K562 (cell line): Measurements from ENCODE around the gene RTF1. TPM values are rescaled to one million over a fixed set of nuclear protein-coding genes. Genes with fewer than 3 reads are reported as not detected.

Source experiments
- ATAC-seq: fragments of 200-7000 bp; cut with Tn5 transposase; 3 replicates; pipeline ENCODE4 v1.9.1; 2020; ENCODE audit warnings: moderate library complexity
- BruUV-seq: library from RNA; stranded (reverse); fragments of 400-500 nt; replicated peaks from 2 replicates; lab custom pipeline; 2021; lab: Mats Ljungman, UMichigan
- CTCF ChIA-PET: fragments of 300-600 bp; formaldehyde crosslinking; extraction: SDS; loops from one replicate; lab custom pipeline; 2021; ENCODE audit warnings: low intra/inter-chr PET ratio; lab: Yijun Ruan, JAX
- POLR2A ChIA-PET: fragments of 300-600, 350-650 bp; sonication (Branson Sonifier 250); formaldehyde crosslinking; extraction: SDS; loops from one replicate; lab custom pipeline; 2021; ENCODE audit warnings: antibody characterized with exemption, inconsistent platforms; lab: Yijun Ruan, JAX
- DNase-seq, 4 experiments: peaks; one replicate each; pipeline versions ENCODE4 v3.0.0 to v3.0.0-alpha.2; 2011 to 2018; ENCODE audit warnings: low spot score in 3 of 4, mixed read lengths in 3 of 4; ENCODE audit errors: extremely low read depth in 1 of 4
- FAIRE-seq: peaks from 2 replicates; lab custom pipeline; 2011; peaks lifted over from hg19 to GRCh38; lab: Jason Lieb, UNC
- H2AFZ ChIP-seq: 2 replicates; pipeline ENCODE4 v1.6.0; 2011; ENCODE audit warnings: low read depth, low read length, control low read depth, inconsistent platforms
- H3K27ac ChIP-seq: fragments of 200-600 bp; 3 replicates; pipeline ENCODE4 v1.8.0; 2011; ENCODE audit warnings: low read depth, mild to moderate bottlenecking, control low read depth, inconsistent platforms, low read length, moderate library complexity, mixed read lengths; ENCODE audit errors: extremely low read depth
- H3K27me3 ChIP-seq, 2 experiments: fragments of 300-600 bp in 1 of 2; 2 replicates in 1 of 2; 3 replicates in 1 of 2; pipeline versions ENCODE4 v1.6.0 to v1.8.0; 2011; ENCODE audit warnings: inconsistent platforms in 2 of 2, low read length in 2 of 2, mild to moderate bottlenecking in 1 of 2, mixed read lengths in 1 of 2, moderate library complexity in 1 of 2; ENCODE audit not compliant: control insufficient read depth in 2 of 2, insufficient read depth in 2 of 2
- H3K36me3 ChIP-seq: fragments of 300-600 bp; 3 replicates; pipeline ENCODE4 v1.8.0; 2011; ENCODE audit warnings: mild to moderate bottlenecking, low read length, inconsistent platforms; ENCODE audit not compliant: control insufficient read depth, insufficient read depth
- H3K4me1 ChIP-seq, 2 experiments: fragments of 200-600 bp in 1 of 2; replicated peaks in 1 of 2; 2 replicates in 1 of 2; 3 replicates in 1 of 2; pipeline versions ENCODE4 v1.5.1 to v1.8.0; 2011; ENCODE audit warnings: inconsistent platforms in 2 of 2, low read length in 2 of 2, mild to moderate bottlenecking in 1 of 2, mixed read lengths in 1 of 2, moderate library complexity in 1 of 2; ENCODE audit not compliant: control insufficient read depth in 2 of 2, insufficient read depth in 2 of 2
- H3K4me2 ChIP-seq: 2 replicates; pipeline ENCODE4 v1.6.1; 2011; ENCODE audit warnings: low read length, control low read depth, inconsistent platforms, mixed read lengths; ENCODE audit not compliant: insufficient read depth
- H3K4me3 ChIP-seq: fragments of 200-600 bp; sonication (generic), shearing (Covaris generic); 2 replicates; pipeline ENCODE4 v1.5.1; 2016; ENCODE audit warnings: control low read depth, inconsistent platforms
- H3K79me2 ChIP-seq: fragments of 200-600 bp; 3 replicates; pipeline ENCODE4 v1.8.0; 2011; ENCODE audit warnings: low read length, inconsistent platforms; ENCODE audit not compliant: control insufficient read depth, insufficient read depth
- H3K9ac ChIP-seq, 2 experiments: 2 replicates each; pipeline versions ENCODE4 v1.6.0 to v1.6.1; 2011; ENCODE audit warnings: low read depth in 2 of 2, low read length in 2 of 2, control low read depth in 1 of 2, inconsistent platforms in 1 of 2, mild to moderate bottlenecking in 1 of 2, mixed read lengths in 1 of 2; ENCODE audit not compliant: insufficient read depth in 1 of 2
- H3K9me1 ChIP-seq: one replicate; pipeline ENCODE4 v1.6.0; 2011; ENCODE audit warnings: inconsistent platforms, mild to moderate bottlenecking, low read length, moderate library complexity; ENCODE audit not compliant: control insufficient read depth, insufficient read depth
- H3K9me3 ChIP-seq: replicated peaks from 2 replicates; pipeline ENCODE4 v1.5.1; 2011; ENCODE audit warnings: low read depth, low read length, inconsistent platforms; ENCODE audit not compliant: control insufficient read depth, insufficient read depth
- H4K20me1 ChIP-seq: replicated peaks from 2 replicates; pipeline ENCODE4 v1.6.1; 2011; ENCODE audit warnings: low read length, inconsistent platforms, mixed read lengths; ENCODE audit not compliant: control insufficient read depth, insufficient read depth
- CCNT2 ChIP-seq: IDR thresholded peaks from 2 replicates; pipeline ENCODE4 v1.6.1; 2011; ENCODE audit warnings: borderline replicate concordance, low read depth, mild to moderate bottlenecking, moderate library complexity, mixed read lengths, low read length; ENCODE audit not compliant: insufficient read length; ENCODE audit errors: extremely low read depth
- DPF2 ChIP-seq: fragments of 450-650 bp; IDR thresholded peaks from 2 replicates; pipeline ENCODE4 v1.6.1; 2016
- KLF10 ChIP-seq: fragments of 250-450 bp; sonication (Bioruptor Pico); IDR thresholded peaks from 2 replicates; pipeline ENCODE4 v1.6.1; 2021; ENCODE audit warnings: matching md5 sums
- KLF6 ChIP-seq: fragments of 250-450 bp; sonication (Bioruptor Pico); IDR thresholded peaks from 2 replicates; pipeline ENCODE4 v1.4.0; 2020; ENCODE audit warnings: mild to moderate bottlenecking, moderate library complexity, borderline replicate concordance
- LARP7 ChIP-seq: fragments of 450-650 bp; IDR thresholded peaks from 2 replicates; pipeline ENCODE4 v1.6.1; 2016
- MEF2D ChIP-seq: conservative IDR thresholded peaks from 2 replicates; pipeline ENCODE4 v1.6.1; 2016; ENCODE audit warnings: low read depth, missing genetic modification characterization, missing compliant biosample characterization
- NFIC ChIP-seq: fragments of 450-650 bp; IDR thresholded peaks from 2 replicates; pipeline ENCODE4 v1.6.1; 2017; ENCODE audit warnings: mild to moderate bottlenecking, inconsistent platforms
- NFXL1 ChIP-seq: fragments of 450-650 bp; formaldehyde crosslinking; IDR thresholded peaks from 2 replicates; pipeline ENCODE4 v1.4.0; 2021; ENCODE audit warnings: mild to moderate bottlenecking
- NR3C1 ChIP-seq: sonication (generic); formaldehyde crosslinking; IDR thresholded peaks from 2 replicates; pipeline ENCODE4 v1.8.1; 2022; ENCODE audit warnings: missing genetic modification reagents
- PURB ChIP-seq: sonication (generic); formaldehyde crosslinking; IDR thresholded peaks from 2 replicates; pipeline ENCODE4 v1.9.0; 2021; ENCODE audit warnings: low read depth, mild to moderate bottlenecking, missing genetic modification reagents
- RBM34 ChIP-seq: fragments of 200-400 bp; formaldehyde crosslinking; IDR thresholded peaks from 2 replicates; pipeline ENCODE4 v1.6.1; 2018; ENCODE audit warnings: low read length, borderline replicate concordance; ENCODE audit not compliant: insufficient read depth
- SETDB1 ChIP-seq: IDR thresholded peaks from one replicate; pipeline ENCODE4 v1.6.1; 2012; ENCODE audit warnings: low read length, control low read depth, inconsistent platforms
- ZNF75A ChIP-seq: fragments of 450-650 bp; formaldehyde crosslinking; IDR thresholded peaks from 2 replicates; pipeline ENCODE4 v1.4.0; 2020; ENCODE audit warnings: mild to moderate bottlenecking
- WGBS: fragments of 100-300 bp; shearing (Covaris generic); methylation state at CpG from one replicate; pipeline ENCODE4 v1.1.6; 2016; ENCODE audit warnings: low coverage, mixed read lengths; ENCODE audit not compliant: insufficient coverage; ENCODE audit errors: missing lambda C conversion rate; 5-methylcytosine and 5-hydroxymethylcytosine counted together
- in situ Hi-C: fragments of 300-500 bp; cut with MboI; formaldehyde crosslinking; loops from 4 replicates; pipeline ENCODE4 v1.15.0; 2018; ENCODE audit warnings: inconsistent platforms, mixed read lengths
- intact Hi-C: fragments of 100-400 bp; cut with micrococcal nuclease; formaldehyde crosslinking; loops from 2 replicates; pipeline ENCODE4 v1.14.2; 2022
- polyA plus RNA-seq, 8 experiments: library from polyadenylated mRNA; depleted of rRNA in 4 of 8; stranded (reverse) in 5 of 8; unstranded in 3 of 8; fragments of >200 nt; fragmentation: Nextera tagmentation in 2 of 8; fragmentation: Illumina TruSeq in 1 of 8; extraction: Ambion mirVana in 2 of 8; extraction: Trizol in 1 of 8; gene quantifications; 2 replicates each; pipeline versions ENCODE4 v1.2.1 to v1.2.3, GENCODE V29; 2011 to 2014; ENCODE audit warnings: inconsistent platforms in 1 of 8, missing spikeins in 1 of 8
- total RNA-seq, 7 experiments: library from RNA; depleted of rRNA in 6 of 7; stranded (reverse); fragments of >200 nt in 6 of 7; fragmentation: Illumina TruSeq in 2 of 7; extraction: Trizol in 2 of 7; gene quantifications; 2 replicates each; pipeline versions ENCODE4 v1.2.1 to v1.2.3, GENCODE V29; 2011 to 2021; ENCODE audit warnings: low replicate concordance in 1 of 7
- TF ChIP-seq, protein P1 (sequence below): fragments of 250-450 bp; sonication (Bioruptor Pico); IDR thresholded peaks from 2 replicates; pipeline ENCODE4 v1.4.0; 2020; ENCODE audit warnings: mild to moderate bottlenecking, moderate library complexity, borderline replicate concordance

The RTF1 gene
- total and polyA plus RNA-seq, 9 of the 15 experiments (the other 6 are each of a cell fraction or from before 2014, with no cell fraction given), result 7.6 to 69.5 (median 31.5) TPM

DNA sequence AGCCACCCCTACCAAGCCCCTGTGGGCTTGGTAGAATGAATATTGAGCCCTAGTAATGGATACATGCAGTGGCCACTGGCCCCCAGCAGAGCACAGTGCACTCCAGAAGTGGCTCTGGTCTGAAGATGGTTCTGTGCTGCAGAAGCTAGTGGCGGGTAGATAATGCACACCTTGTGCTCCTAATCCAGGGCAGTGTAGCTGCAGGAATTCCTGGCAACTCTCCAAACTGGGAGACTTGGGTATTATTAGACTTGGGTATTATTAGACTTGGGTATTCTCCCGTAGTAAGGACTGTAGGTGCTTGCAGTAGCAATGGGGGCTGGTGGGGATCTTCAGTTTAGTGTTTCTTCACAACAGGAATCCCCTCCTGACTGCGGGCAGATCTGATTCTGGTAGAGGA lies 49.5 kb upstream of the RTF1 start:
- BruUV-seq, result no TSS peak
- no peak for FAIRE-seq
- CTCF ChIA-PET, result no interaction called here

DNA sequence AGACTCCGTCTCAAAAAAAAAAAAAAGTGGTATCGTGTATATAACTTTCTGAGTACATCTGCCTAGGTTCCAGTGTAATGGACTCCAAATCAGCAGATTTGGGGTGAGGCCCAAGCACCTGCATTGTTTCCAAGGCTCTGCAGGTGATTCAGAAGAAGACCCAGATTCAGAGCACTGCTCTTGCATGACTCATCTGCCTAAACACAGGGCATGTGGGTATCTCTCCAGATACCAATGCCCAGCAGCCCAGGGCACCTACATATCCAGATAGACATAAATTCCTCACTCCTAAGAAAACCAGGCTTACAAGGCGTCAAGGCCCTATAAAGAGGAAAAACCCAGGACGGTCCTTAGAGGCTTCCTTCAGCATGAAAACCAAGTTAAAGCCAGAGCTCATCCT lies 38.9 kb upstream of the RTF1 start:
- 95% methylated on average over 3 of the region's 4 CpGs for WGBS
- no peak overlapping the region for H3K9ac ChIP-seq
- H2AFZ ChIP-seq, result no peak overlapping the region
- H3K79me2 ChIP-seq, result no peaks in the 10 kb centered on the region
- in situ Hi-C loops, result no loop called here
- ChIA-PET CTCF (no interaction called here), POLR2A (interaction anchor here (0.6 to 1.7 kb wide), 2 partner anchors 14 to 999 kb away, joined by 3 to 6 read pairs; no protein-coding TSS in a partner anchor)
- H3K4me3 ChIP-seq, result no peak overlapping the region
- no peaks in the 10 kb centered on the region for H3K4me1 ChIP-seq
- intact Hi-C loops, result no loop called here
- H3K27me3 ChIP-seq, result no peaks in the 10 kb centered on the region
- H3K36me3 ChIP-seq, result peaks cover 72% of the 10 kb centered on the region
- no peak for FAIRE-seq
- DNase-seq, result no peak
- no peaks in the 10 kb centered on the region for H3K9me3 ChIP-seq
- no peak overlapping the region for H3K4me2 ChIP-seq
- no peaks in the 10 kb centered on the region for H3K9me1 ChIP-seq
- H3K27ac ChIP-seq, result no peak overlapping the region
- ATAC-seq, result no peak; the same call in 2 of the 3 replicates
- no peaks in the 10 kb centered on the region for H4K20me1 ChIP-seq
- BruUV-seq, result no TSS peak
- TF ChIP-seq ZNF75A (no peak), NFXL1 (CRISPR knock-in tag) (no peak), PURB (CRISPR knock-in tag) (no peak), KLF10 (CRISPR knock-in tag) (no peak), NR3C1 (CRISPR knock-in tag) (no peak), KLF6 (CRISPR knock-in tag) (no peak), MEF2D (tag) (no peak), RBM34 (no peak), CCNT2 (no peak), SETDB1 (no peak), DPF2 (no peak)
- TF ChIP-seq, protein P1, sequence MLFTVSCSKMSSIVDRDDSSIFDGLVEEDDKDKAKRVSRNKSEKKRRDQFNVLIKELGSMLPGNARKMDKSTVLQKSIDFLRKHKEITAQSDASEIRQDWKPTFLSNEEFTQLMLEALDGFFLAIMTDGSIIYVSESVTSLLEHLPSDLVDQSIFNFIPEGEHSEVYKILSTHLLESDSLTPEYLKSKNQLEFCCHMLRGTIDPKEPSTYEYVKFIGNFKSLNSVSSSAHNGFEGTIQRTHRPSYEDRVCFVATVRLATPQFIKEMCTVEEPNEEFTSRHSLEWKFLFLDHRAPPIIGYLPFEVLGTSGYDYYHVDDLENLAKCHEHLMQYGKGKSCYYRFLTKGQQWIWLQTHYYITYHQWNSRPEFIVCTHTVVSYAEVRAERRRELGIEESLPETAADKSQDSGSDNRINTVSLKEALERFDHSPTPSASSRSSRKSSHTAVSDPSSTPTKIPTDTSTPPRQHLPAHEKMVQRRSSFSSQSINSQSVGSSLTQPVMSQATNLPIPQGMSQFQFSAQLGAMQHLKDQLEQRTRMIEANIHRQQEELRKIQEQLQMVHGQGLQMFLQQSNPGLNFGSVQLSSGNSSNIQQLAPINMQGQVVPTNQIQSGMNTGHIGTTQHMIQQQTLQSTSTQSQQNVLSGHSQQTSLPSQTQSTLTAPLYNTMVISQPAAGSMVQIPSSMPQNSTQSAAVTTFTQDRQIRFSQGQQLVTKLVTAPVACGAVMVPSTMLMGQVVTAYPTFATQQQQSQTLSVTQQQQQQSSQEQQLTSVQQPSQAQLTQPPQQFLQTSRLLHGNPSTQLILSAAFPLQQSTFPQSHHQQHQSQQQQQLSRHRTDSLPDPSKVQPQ (CRISPR knock-in tag), result no peak

More for the DNA sequence above, 49.5 kb upstream of the RTF1 start:
- Histone ChIP-seq H3K9ac (peak overlapping the region in 1 of 2 experiments; percentile 47; a peak in 1 of 4 replicates), H3K36me3 (peaks cover 84% of the 10 kb centered on the region), H2AFZ (no peak overlapping the region), H3K4me3 (no peak overlapping the region), H3K9me1 (no peaks in the 10 kb centered on the region), H3K27me3 (no peaks in the 10 kb centered on the region), H4K20me1 (no peaks in the 10 kb centered on the region), H3K79me2 (no peaks in the 10 kb centered on the region), H3K27ac (no peak overlapping the region), H3K9me3 (no peaks in the 10 kb centered on the region), H3K4me2 (no peak overlapping the region), H3K4me1 (no peaks in the 10 kb centered on the region)
- intact Hi-C loops, result no loop called here
- in situ Hi-C loops, result no loop called here
- TF ChIP-seq LARP7 (no peak), NFIC (peak; percentile 48)
- 93% methylated on average over 3 of the region's 3 CpGs for WGBS
- ATAC-seq (no peak; the same call in 2 of the 3 replicates), DNase-seq (no peak)
- POLR2A ChIA-PET, result interaction anchor here (0.6 kb wide), 1 partner anchor 35 kb away, joined by 3 read pairs; the partner anchor contains the start of gene OIP5
